Esophagus squamous epithelium (tissue), 4 donors: ENCODE data around the gene MEGF9.

ENCODE experiments used
- CTCF ChIP-seq, 6 experiments: fragments of 450-650 bp in 4 of 6; fragments of 200-600 bp in 2 of 6; sonication (generic) in 2 of 6; IDR thresholded peaks; one replicate each; pipeline ENCODE4 v1.5.1; 2016 to 2019; ENCODE audit warnings: antibody characterized with exemption in 6 of 6, mild to moderate bottlenecking in 4 of 6, moderate library complexity in 4 of 6
- POLR2A ChIP-seq, 4 donors: fragments of 450-650 bp; IDR thresholded peaks; one replicate each; pipeline ENCODE4 v1.6.1; 2017; ENCODE audit warnings: antibody characterized with exemption in 4 of 4, mild to moderate bottlenecking in 4 of 4, moderate library complexity in 3 of 4

- TF ChIP-seq CTCF (IDR thresholded peaks at IDR 0.05) (no peak), POLR2A (IDR thresholded peaks at IDR 0.05) (no peak)
These were observed 141.8 kb downstream of the MEGF9 start for GRCh38 chr9:120572472-120572871.
